Activated CD8-positive, alpha-beta memory T cell treated with anti-CD3 and anti-CD28 coated beads, Interleukin-2, amount 50 U/mL, for 1 hour (primary cell): ENCODE data around the gene SLC38A3.

Experiments used
- DNase-seq: peaks from one replicate; pipeline ENCODE4 v3.0.0-alpha.2; 2020; ENCODE audit errors: extremely low read depth

Gene SLC38A3

DNA sequence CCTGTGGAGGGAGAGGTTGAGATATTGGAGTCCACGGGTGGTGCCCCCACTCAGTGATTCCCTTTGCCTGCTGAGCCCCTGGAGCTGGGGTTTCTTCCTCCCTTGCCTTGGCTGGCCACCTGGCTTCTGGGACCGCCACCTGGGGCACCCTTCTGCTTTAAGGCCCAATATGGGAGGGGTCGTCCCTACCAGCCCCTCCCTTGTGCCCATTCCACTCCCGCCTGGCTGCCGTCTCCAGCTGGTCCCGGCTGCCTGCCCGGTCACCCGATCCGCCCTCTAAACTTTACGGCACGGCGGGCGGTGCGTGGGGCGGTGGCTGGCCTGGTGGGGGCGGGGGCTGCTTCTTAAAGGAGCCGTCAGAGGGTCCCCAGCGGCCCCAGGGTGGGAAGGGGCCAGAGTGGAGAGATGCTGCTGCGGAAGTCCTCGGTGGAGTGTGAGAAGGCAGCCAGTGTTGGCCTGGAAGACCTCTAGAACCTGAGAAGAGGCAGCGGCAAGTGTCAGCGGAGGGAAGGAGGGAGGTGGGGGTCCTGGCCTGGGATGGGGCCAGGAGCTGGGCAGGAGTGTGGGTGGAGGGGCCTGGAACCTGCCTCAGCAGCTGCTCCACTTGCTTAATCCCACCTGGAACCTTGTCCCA lies 62.3 kb downstream of the SLC38A3 start:
- no peak for DNase-seq

DNA sequence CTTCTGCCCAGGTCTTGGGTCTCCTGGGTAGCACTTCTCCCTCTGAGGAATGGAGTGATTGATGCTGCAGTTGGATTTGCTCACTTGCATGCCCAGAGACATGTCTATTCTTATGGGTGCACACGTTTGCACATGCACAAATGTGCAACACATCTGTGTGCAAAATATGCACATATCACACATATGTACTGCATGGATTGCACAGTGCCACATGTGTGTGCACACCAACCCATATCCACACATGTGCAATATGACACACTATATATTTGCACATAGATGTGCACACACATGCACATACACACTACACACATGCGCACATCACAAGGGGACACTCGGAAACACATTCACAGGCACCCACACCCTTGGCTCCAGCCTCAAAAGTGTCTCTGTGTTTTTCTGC lies 63.2 kb downstream of the SLC38A3 start:
- DNase-seq: no peak

DNA sequence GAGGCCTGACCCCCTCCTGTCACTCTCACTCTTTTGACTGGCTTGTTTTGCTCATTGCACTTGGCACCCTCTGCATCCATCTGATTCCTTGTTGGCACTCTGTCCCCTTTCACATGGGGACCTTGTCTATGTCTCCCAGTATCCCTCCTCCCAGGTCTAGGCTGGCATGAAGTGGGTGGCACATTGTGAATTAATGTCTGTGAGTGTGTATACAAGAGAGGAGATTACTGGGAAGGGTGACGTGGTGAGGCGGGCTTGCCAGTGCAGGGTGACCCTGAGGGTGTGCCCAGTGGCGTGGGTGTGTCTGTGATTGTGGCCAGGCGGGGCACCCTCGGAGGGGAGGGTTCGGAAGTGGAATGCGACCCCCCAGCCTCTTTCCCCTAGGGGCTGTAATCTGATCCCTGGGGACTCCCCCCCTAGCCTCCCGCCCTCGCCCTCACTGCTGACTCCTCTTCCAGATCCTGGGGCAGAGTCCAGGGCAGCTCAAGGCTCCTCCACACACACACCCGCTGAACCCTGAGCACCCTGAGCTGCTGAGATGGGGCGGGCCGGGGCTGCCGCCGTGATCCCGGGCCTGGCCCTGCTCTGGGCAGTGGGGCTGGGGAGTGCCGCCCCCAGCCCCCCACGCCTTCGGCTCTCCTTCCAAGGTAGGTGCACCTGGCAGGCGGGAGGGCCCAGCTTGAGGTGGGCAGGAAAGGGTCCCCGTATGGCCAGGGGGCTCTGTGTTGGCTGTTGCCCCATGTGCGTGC lies 63.8 kb downstream of the SLC38A3 start, which contains the start of gene SEMA3B:
TSS of gene SEMA3B (plus strand) at position 445 of the 749 bp plus-strand sequence. CDS start at position 539, 94 bp downstream.
- DNase-seq: no peak

DNA sequence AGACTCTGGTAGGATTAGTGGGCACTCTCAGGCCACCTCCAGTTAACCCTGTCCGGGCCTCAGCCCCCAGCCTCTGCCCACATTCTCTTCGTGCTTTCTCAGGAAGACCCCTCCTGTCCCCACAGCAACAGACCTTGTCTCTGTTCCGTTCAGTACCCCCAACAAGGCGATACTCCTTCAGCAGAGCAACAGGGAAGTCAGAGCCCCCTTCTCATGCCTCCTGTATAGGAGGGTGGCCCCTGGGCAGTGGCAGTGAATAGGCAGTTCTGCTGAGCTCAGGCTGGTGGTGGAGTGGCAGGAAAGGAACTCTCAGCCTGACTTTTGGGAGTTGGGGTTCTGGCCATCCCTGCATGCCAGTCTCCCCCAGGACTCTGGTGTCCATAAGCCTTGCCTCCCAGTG lies 64.4 kb downstream of the SLC38A3 start:
- DNase-seq: no peak

DNA sequence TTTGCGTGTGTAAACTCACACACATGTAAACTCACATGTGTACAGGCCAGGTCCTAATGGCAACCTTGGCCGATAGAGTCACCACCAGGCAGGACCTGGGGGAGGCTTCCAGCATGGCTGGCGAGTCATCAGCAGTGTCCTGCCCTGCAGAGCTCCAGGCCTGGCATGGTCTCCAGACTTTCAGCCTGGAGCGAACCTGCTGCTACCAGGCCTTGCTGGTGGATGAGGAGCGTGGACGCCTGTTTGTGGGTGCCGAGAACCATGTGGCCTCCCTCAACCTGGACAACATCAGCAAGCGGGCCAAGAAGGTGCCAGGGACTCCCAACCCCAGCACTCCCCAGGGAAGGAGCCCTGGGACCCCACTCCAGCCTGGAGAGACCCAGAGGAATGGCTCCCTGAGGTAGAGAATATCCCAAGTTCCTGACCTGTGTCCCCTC lies 64.9 kb downstream of the SLC38A3 start:
- DNase-seq: no peak

DNA sequence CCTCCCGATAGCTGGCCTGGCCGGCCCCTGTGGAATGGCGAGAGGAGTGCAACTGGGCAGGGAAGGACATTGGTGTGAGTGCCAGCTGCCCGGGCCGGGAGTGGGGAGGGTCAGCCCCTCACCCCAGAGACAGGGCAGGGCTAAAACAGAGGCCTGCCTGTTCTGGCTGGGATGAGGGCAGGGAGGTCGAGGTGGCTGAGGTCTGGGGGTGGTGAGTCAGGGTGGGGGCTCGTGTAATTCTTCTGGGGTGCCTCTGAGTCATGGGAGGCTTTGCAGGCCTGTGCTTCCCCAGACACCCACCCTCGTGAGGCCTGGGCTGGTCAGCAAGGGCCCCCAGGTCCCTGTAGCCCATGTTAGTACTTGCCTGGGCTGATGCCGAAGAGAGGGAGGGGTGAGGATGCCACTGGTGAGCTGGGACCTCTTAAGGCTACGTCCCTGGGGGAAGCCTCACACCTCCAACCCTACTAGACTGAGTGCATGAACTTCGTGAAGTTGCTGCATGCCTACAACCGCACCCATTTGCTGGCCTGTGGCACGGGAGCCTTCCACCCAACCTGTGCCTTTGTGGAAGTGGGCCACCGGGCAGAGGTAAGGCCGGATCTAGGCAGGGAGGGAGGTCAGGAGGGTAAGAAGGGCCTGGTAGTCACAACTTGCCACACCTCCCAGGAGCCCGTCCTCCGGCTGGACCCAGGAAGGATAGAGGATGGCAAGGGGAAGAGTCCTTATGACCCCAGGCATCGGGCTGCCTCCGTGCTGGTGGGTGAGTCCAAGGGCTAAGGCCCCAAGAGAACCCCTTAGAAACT lies 65.6 kb downstream of the SLC38A3 start:
- no peak for DNase-seq
